Sigmoid colon (tissue), 3 donors: ENCODE measurements around the gene GPRC6A.

Source experiments
- POLR2A ChIP-seq, 2 donors: fragments of 450-650 bp; IDR thresholded peaks; one replicate each; pipeline ENCODE4 v1.6.1; 2016; ENCODE audit warnings: antibody characterized with exemption in 2 of 2, mild to moderate bottlenecking in 2 of 2, moderate library complexity in 2 of 2
- TF ChIP-seq, protein P1 (sequence below), 4 experiments: fragments of 450-650 bp in 3 of 4; fragments of 200-600 bp in 1 of 4; IDR thresholded peaks; one replicate each; pipeline ENCODE4 v1.5.1; 2016 to 2019; ENCODE audit warnings: antibody characterized with exemption in 4 of 4, mild to moderate bottlenecking in 3 of 4, moderate library complexity in 2 of 4

DNA sequence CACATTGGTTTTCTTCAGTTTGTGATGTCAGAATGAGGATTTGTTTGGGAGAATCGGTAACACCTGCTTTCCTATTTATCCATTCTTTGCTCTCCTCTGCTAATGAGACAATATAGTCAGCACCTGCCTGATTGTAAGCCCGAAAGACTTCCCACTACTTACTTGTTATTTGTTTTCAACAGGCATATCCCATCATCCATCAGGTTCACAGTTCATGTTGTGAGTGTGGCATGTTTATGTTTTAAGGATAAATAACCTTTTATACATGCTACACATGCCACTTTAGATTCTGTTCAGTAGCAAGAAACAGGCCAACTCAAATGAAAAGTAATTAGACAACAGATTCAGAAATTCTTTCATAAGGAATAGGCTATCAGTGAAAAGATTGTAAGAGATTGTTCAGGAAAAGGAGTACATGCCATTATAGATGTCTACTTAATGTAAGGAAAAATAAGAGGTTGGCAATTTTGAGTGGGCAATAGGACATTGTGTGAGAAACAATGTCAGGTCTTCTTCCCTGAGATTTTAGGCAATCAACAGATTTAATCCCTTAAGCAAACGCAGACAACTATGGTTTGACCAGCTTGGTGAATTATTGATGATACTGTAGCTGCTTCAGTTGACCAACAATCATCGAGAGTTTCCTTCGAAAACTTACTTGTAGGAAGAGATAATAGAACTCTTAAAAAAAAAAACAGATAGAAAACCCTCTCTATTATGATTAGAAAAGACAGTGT, 7.9 kb upstream of the GPRC6A start:
- no peak for TF ChIP-seq POLR2A (IDR thresholded peaks at IDR 0.05)
- TF ChIP-seq, protein P1, sequence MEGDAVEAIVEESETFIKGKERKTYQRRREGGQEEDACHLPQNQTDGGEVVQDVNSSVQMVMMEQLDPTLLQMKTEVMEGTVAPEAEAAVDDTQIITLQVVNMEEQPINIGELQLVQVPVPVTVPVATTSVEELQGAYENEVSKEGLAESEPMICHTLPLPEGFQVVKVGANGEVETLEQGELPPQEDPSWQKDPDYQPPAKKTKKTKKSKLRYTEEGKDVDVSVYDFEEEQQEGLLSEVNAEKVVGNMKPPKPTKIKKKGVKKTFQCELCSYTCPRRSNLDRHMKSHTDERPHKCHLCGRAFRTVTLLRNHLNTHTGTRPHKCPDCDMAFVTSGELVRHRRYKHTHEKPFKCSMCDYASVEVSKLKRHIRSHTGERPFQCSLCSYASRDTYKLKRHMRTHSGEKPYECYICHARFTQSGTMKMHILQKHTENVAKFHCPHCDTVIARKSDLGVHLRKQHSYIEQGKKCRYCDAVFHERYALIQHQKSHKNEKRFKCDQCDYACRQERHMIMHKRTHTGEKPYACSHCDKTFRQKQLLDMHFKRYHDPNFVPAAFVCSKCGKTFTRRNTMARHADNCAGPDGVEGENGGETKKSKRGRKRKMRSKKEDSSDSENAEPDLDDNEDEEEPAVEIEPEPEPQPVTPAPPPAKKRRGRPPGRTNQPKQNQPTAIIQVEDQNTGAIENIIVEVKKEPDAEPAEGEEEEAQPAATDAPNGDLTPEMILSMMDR (IDR thresholded peaks at IDR 0.05) = no peak
